Stimulated activated CD4-positive, alpha-beta T cell treated with anti-CD3 and anti-CD28 coated beads, Interleukin-1b, Interleukin-23, amount 100 ng/mL, for 1 hour (primary cell): Measurements from ENCODE around the gene CLEC16A.

Source experiments
- DNase-seq, 2 donors: peaks; one replicate each; pipeline ENCODE4 v3.0.0-alpha.2; 2020; ENCODE audit warnings: low read depth in 2 of 2

The CLEC16A gene

DNA sequence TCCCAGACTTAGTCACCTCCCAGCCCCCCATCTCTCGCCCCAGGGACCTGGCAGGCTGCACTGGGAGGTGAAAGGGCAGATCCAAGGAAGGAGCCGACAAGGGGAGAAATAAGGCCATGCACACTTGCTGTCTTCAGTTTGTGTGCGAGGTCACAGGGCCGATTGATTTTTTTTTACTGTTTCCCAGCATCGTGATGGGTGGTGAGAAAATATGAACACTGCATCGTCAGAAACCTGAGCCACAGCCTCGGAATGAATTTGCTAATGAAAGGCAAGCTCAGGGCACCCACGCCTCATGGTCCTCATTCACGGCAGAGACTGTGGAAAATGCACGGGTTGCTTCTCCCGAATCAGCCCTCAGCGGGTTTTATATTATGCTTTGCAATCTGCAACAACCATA lies 213.7 kb downstream of the CLEC16A start:
- DNase-seq = no peak

DNA sequence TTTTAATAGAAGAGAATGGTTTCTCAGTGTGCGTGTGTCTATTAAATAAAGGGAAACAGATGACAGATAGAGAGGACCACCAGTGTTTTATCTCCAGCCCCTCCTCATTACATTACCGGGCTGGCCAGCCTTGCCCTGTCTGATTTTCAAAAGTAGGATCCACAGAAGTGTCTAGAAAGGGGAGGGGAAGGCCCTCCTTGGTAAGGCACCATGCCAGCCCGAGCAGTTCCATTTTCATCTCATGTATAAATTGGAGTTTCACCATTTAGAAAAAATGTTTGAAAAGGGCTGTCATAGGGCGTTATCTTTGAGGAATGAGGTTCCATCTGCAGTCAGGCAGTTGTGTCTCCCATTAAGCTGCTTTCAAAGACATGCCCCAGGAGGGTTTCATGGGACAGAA lies 214.9 kb downstream of the CLEC16A start:
- no peak for DNase-seq

DNA sequence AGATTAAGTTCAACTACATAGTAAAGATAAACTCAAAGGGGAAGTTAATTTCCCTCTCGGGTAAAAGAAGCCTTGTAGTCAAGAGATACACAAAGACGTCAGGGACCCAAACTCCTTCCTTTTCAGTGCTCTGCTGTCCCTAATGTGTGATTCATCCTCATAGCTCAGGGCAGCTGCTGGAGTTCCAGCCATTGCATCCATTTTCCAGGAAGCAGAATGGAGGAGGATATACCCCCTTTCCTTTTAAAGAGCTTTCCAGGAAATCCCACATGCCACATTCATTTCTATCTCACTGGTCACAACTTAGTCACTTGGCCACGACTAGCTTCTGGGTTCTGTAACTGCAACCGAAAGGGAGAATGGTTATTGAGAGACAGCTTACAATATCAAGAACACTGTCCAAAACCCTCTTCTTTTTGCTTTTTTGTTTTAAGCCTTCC lies 216.3 kb downstream of the CLEC16A start:
- DNase-seq = no peak

DNA sequence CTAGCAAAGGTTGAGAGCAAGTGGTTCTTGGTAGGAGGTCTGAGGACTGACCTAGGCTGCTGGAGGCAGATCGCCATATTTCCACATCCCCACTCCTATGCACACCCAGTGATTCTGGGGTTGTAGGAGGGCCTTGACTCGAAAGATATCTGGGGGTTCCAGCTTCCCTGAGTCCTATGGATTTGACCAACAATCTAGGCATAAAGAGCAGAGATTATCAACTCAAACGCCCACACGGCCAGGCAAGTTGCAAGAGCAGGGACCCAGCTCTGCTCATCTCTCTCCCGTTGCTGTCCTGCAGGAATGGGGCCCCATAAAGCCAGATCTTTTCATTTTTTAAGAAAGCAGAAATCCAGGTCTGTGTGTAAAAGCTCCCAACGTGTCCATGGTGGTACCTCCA lies 217.1 kb downstream of the CLEC16A start:
- no peak for DNase-seq

DNA sequence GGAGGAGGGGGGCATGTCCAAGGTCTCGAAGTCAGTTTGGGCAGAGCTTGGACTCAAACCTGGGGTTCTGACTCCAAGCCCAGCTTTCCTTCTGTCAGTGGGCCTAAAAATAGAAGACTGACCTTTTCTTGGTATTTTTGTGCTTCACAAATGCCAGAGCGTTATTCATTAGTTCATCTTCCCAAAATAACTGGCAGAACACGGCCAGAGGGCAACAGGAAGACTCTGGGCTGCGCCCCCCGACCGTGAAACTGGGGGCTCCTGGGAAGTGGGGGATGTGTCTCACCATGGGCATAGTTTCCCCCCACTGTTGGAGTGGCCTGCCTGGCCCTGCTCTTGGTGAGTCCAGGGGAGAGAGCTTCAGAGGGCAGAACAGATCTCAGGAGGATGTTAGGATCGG lies 217.6 kb downstream of the CLEC16A start:
- no peak for DNase-seq

DNA sequence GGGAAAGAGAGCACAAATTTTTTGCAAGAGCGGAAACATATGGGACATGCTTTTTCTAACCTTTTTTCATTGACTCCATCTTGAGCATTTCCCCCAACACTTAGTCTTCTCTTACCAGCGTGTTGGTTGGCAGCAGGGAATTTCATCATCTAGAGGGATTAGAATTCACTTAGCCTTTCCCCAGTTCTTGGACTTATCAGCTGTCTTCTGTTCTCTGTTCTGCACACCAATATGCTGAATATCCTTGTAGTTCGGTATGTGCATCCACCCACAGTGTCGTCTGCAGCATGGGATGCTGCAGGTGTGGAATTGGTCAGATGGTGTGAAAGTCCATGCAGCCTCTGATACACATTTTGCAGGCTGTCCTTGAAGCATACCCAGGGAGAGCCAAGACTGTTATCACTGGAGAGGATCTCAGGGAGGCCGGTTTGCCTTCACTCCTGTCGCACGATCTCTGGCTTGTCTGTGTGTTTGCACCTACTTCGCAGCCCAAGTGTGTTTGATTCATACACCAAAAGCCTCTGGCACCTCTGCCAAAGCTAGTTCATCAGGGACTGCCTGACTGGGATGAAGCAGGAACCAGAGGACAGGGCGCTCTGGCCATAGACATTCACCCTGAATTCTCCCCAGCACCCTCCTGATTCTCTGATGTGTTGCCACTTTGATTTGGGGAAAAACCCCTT lies 218.4 kb downstream of the CLEC16A start:
- no peak for DNase-seq

DNA sequence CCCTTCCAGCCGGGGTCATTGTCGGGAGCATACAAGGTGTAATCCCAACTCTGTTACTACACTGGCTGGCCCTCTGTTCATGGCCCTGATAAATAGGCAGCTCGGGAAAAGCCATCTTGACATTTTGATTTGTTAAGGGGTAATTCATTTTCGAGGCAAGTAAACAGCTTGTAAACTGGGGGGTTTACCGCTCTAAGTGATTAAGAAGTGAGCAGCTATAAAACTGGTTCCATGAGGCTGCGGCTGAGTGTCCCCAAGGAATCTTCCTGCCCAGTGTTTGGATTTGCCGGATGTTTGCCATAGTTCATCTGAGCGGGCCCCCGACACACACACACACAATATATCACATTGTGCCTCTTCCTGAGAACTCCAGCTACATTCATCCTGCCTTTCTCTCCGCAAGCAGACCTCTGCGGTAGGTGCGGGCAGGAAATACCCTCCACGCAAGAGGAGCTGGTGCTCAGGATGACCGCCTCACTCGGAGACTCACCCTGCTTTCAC lies 219.4 kb downstream of the CLEC16A start:
- DNase-seq = no peak

DNA sequence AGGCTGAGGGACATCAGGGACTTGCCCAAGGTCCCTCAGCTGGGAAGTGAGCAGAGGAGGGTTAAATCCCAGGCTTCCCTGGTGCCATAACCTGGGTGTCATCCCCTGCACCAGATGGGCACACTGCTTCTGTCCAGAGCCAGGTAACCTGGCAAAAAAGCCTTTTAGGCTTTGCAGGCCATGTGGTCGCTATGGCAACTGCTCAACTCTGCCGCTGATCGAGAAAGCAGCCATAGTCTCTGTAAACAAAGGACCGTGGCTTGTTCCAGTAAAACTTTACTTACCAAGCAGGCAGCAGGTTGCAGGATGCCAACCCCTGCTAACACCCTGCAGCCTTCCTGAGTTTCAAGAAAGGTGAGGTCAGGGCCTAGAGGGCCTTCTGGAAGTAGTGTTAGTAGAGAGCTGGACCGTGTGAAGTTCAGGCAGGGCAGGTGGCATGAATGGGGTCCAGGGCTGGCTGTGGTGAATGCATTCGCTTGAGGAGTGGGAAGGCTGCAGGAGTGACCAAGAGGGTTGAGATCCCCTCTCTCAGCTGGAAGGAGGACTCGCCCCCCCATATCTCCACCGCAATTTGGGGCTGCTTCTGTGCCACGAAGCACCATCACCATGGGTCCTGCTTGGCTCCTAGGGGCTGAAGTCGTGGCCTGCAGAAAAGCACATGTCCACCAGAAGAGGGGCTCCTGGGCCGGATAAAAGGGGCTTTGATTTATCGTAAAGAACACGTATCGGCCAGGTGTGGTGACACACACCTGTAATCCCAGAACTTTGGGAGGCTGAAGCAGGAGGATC lies 220.3 kb downstream of the CLEC16A start:
- DNase-seq = no peak

DNA sequence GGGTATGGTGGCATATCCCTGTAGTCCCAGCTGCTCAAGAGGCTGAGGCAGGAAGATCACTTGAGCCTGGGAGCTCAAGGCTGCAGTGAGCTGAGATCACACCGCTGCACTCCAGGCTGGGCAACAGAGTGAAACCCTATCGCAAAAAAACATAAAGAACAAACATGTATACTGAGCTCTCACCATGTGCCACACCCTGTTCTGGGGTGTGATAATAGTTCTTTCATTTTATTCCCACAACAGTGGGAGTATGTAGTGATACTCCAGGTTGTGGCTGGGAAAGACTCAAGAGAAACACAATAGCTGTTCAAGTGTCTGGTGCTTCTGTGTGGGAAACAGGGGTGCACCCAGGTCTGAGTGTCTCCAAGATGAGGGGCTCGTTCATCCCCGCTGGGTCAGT lies 221.0 kb downstream of the CLEC16A start:
- no peak for DNase-seq

DNA sequence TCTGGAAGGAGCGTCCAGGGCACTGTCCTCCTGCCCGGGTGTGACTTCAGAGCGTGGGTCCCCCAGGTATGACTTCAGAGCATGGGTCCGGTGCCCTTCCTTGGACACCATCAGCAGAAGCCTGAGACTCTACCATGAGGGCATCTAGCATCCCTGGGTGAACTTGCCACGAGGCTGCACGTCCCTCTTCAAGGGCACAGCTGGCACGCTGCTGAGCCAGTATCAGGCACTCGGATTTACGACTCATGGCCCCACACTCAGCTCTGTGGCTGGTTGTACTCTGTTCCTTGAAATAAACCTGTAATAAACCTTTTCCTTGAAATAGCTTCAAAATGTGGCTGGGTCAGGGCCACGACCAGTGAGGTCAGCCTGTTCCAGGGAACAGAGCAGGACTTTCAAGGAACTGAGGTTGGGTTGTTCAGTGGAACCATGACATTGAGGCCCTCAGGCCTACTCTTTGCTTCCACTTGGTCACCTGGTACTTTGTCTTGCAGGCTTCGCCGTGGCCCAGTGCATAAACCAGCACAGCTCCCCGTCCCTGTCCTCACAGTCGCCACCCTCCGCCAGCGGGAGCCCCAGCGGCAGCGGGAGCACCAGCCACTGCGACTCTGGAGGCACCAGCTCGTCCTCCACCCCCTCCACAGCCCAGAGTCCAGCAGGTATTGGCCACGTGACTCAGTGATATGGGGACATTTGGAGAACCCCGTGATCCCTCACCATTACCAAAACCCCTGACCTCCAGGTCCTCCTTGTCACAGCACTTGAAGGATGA lies 221.7 kb downstream of the CLEC16A start:
- no peak for DNase-seq

DNA sequence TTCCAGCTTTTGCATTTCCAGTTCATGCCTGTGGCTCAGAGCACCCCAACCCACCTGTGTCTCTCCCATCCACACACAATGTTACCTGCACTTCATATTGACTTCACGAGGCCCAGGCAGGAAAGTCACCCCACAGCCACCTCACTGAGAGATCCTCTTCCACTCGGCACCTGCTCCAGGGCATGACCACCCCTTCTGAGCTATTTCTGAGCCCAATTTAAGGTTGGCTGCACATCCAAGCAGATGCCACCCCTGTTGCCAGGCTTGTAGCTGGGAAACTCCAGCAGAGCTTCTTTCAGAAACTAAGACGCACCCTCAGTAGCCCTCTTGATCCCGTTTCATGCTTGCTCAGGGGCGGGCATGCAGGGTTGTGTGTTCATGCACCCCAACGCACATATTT lies 223.2 kb downstream of the CLEC16A start:
- no peak for DNase-seq

DNA sequence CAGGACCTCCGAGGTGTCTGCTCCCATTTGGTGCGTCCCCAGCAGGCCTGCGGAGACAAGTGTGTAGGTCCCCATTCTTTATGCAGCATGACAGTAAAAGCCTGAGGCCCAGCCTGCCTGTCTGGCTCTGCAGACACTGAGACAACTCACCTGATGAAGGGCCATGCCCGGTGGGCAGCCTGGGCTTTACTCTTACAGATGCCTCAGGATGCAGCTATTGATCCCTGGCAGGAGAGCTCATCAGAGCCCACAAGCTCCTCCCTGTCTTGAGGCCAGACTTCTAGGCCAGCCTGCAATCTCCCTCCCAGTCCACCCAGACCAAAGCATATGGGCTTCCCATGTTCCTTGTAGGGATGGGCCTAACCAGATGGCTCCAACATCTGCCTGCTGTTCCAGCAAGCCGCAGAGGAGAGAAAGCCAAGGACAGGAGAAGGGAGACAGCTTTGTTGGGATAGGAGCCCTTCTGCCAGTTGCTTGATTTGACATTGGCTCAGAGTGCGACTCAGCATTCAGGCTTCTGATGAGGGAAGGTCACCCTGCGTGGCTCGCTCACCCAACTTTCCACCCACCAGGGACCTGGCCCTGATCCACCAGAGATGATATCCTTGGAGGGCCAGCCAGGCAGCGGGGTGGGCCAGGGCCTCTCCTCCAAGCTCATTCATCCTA lies 224.2 kb downstream of the CLEC16A start:
- DNase-seq = no peak

DNA sequence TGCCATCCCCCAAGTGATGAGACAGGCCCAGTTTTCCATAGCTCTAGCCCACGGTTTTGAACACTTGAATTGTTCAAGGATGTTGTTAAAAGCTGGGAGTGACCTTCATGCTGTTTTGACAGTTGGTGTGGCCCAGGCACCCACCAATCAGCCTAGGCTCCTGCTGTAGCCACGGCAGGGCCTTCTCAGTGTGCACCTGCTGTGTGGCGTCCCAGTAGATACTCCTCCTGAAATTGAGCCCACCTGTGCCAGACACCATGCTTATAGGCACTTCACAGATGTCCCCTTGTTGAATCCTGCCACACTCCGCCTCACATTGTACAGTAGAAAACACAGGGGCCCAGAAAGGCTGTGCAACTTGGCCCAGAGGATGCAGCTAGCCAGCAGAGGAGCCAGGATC lies 225.3 kb downstream of the CLEC16A start:
- DNase-seq = no peak

DNA sequence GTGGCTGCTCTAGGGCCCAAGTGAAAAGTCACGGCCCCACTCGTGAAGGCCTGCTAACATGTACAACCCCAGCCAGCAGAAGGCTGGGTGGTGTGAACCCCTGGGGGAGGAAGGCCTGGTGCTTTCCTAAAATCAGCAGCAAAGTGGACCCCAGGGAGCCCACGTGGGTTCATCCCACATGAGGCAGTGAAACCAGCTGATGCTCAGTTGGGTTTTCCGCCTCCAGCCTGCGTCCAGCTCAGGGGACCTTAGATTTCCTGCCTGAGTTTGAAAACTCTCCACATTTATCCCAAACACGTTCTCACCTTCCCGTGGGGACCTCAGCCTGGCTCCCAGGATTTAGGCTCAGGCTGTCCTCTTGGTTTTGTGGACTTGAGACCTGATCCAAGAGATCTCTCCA lies 225.8 kb downstream of the CLEC16A start:
- no peak for DNase-seq

DNA sequence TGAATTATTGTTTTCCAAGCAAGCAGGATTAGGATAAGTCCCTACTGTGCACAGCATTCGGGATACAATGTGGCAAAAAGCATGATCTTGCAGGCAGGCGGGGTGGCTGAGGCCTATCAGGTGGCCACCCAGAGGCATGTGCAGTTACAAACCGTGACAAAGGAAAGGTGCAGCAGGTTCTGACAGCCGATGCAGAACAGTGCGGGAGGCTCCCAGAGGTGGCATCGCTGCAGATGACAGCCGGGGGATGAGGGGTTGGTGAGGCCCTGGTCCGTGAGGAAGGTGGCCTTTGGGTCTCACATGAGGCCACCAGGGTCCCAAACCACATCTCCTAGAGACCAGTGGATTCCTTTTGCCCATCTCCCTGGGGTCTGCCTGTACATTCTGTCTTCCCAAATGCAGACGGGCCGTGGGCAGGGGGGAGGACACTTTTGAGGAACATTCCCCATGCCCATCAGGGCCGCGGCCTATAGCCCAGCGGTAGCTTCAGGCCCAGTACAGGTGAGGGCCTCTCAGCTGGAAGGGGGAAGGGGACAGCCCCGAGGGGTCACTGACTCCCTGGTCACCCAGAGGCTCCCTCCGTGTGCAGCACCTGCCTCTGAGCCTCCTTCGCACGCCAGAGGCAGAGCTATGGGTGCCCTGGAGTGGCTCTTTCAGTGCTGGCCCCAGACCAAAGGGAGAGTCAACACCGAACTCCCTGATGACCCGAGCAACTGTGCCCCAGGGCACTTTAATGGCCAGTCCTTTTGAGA lies 226.5 kb downstream of the CLEC16A start:
- DNase-seq = no peak

DNA sequence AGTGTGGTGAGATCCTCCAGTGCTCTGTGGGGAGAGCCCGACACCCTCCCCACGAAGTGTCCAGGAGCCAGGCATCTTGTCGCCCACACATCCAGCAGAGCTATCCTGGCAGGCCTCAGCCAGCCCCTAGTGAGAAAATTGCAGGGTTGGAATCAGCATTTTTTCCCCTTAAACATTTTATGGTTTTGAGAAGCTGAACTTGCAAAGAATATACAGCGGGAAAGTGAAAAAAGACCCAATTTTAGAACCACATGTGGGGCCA lies 227.0 kb downstream of the CLEC16A start:
- no peak for DNase-seq

DNA sequence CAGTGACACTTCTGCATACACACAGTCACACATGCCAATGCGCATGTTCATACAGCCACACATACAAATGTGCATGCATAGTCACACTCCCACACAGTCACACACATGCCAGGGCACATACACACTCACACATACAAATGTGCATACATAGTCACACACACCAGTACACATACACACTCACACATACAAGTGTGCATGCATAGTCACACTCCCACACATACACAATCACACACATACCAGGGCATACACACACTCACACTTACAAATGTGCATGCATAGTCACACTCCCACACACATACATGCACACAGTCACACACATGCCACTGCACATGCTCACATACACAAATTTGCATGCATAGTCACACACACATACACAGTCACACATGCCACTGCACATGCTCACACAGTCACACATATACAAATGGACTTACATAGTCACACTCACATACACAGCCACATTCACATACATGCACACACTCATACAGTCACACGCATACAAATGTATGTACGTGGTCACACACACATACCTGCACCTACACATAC lies 227.5 kb downstream of the CLEC16A start:
- no peak for DNase-seq

DNA sequence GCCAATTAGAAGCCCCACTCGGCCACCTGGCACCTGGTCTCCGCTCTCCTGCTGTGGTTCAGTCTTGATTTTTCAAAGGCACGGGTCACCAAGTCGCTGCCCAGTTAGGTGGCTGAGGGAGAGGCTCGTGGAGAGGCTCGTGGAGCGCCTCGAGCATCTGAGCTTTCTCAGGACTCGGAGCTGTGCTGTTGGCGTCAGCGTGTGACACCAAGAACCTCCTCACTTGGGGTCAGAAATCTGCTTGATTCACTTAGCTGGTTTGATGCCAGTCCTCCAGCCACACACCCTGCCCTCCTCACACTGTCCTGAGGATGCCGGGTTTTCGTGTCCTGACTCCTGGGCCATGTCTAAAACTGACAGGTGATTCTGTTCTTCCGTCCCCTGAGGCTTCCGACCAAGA lies 229.1 kb downstream of the CLEC16A start:
- no peak for DNase-seq

DNA sequence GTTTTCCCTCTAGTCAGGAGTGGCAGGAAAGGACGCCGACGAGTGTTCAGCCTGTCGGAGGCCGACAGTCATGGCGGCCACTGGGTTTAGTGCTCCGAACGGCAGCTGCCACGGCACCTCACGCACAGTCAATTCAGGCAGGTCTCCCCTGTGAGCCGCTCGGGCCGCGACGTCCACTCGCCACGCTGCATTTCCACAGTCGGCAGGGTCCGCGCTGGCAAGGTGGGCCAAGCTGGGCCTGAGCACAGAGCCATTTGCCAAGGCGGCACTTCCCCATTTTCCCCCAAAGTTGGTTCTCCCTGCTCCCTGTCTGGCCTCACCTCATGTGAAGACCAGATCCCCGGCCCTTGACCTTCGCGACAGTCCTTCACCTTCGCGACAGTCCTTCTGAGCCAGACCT lies 229.8 kb downstream of the CLEC16A start:
- no peak for DNase-seq

DNA sequence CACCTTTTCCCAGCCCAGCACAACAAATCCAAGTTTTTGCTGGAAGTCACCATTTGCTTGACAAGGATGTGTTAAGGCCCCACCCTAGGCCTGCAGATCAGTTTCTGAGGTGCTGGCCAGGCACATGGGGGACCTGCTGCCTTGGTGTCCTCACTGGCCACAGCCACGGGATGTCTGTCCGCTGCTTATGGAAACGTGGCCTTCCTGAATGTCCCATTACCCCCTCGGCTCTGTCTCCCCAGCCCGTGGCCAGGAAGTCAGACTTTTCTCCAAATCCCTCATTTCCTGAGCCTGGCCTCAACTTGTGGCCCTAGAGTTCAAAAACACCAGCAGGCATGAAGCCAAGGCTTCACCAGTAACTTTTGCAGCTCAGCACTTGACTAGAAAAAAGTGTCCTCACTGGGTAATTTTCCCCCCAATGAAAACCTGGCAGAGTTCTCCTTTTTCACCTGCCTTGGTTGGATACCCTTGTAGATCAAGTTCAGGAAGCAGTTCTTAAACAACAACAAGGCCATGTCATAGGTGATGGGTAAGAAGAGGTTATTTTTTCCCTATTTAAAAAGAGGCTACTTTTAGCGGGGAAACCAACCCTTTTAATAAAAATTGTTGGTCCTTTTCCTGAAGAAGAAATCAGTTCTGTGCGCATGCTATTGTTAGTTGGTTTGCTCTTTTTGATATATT lies 230.9 kb downstream of the CLEC16A start:
- DNase-seq = no peak
